ENCODE results near the gene COG5. TPM values are rescaled to one million over a fixed set of nuclear protein-coding genes. Genes with fewer than 3 reads are reported as not detected.
"Not testable (repeated sequence)": the region's sequence is repeated elsewhere in the genome, so short reads cannot be mapped to it uniquely, and the experiment has no call there.

Gene COG5
- total RNA-seq, 1 experiment from 2014 or later: 38.5 TPM

- in situ Hi-C loops (cut with HindIII; ENCODE audit: low pct_unique_long_range_greater_than_20kb, low sequenced_read_pairs): no loop called here
- DNase-seq (ENCODE audit: low read depth): no peak
These were observed 17.8 kb upstream of the COG5 start for GRCh38 chr7:107581387-107582013.

GRCh38 chr7:107580716-107581383 is 17.1 kb upstream of the COG5 start:
- in situ Hi-C loops (cut with HindIII; ENCODE audit: low pct_unique_long_range_greater_than_20kb, low sequenced_read_pairs): no loop called here
- DNase-seq (ENCODE audit: low read depth): no peak

GRCh38 chr7:107579885-107580715 is 16.4 kb upstream of the COG5 start, which contains the start of gene BCAP29:
BCAP29 (plus strand) TSS chr7:107580246; CDS start chr7:107580773, 527 bp downstream.
- peak; percentile 84 for DNase-seq (ENCODE audit: low read depth)
- in situ Hi-C loops (cut with HindIII; ENCODE audit: low pct_unique_long_range_greater_than_20kb, low sequenced_read_pairs): no loop called here

GRCh38 chr7:107579554-107579884 is 15.8 kb upstream of the COG5 start:
- no peak for DNase-seq (ENCODE audit: low read depth)
- in situ Hi-C loops (cut with HindIII; ENCODE audit: low pct_unique_long_range_greater_than_20kb, low sequenced_read_pairs): no loop called here

- in situ Hi-C loops (cut with HindIII; ENCODE audit: low pct_unique_long_range_greater_than_20kb, low sequenced_read_pairs): no loop called here
- DNase-seq (ENCODE audit: low read depth): no peak
These were observed 9.8 kb upstream of the COG5 start for GRCh38 chr7:107573537-107573936.

GRCh38 chr7:107570298-107570697 is 6.6 kb upstream of the COG5 start:
- no peak for DNase-seq (ENCODE audit: low read depth)
- in situ Hi-C loops (cut with HindIII; ENCODE audit: low pct_unique_long_range_greater_than_20kb, low sequenced_read_pairs): no loop called here

- in situ Hi-C loops (cut with HindIII; ENCODE audit: low pct_unique_long_range_greater_than_20kb, low sequenced_read_pairs): no loop called here
- peak; percentile 67 for DNase-seq (ENCODE audit: low read depth)
These were observed 1.0 kb upstream of the COG5 start for GRCh38 chr7:107564553-107565298.

GRCh38 chr7:107563081-107563774 is 492 bp downstream of the COG5 start:
- in situ Hi-C loops (cut with HindIII; ENCODE audit: low pct_unique_long_range_greater_than_20kb, low sequenced_read_pairs): no loop called here
- DNase-seq (ENCODE audit: low read depth): peak; percentile 73

GRCh38 chr7:107560898-107561516 is 2.7 kb downstream of the COG5 start:
- no peak for DNase-seq (ENCODE audit: low read depth)
- in situ Hi-C loops (cut with HindIII; ENCODE audit: low pct_unique_long_range_greater_than_20kb, low sequenced_read_pairs): no loop called here

GRCh38 chr7:107559864-107560263 is 3.9 kb downstream of the COG5 start:
- in situ Hi-C loops (cut with HindIII; ENCODE audit: low pct_unique_long_range_greater_than_20kb, low sequenced_read_pairs): no loop called here
- no peak for DNase-seq (ENCODE audit: low read depth)

- in situ Hi-C loops (cut with HindIII; ENCODE audit: low pct_unique_long_range_greater_than_20kb, low sequenced_read_pairs): no loop called here
- no peak for DNase-seq (ENCODE audit: low read depth)
These were observed 7.8 kb downstream of the COG5 start for GRCh38 chr7:107555893-107556292.

GRCh38 chr7:107551936-107552335 is 11.8 kb downstream of the COG5 start:
- in situ Hi-C loops (cut with HindIII; ENCODE audit: low pct_unique_long_range_greater_than_20kb, low sequenced_read_pairs): no loop called here
- DNase-seq (ENCODE audit: low read depth): no peak

- DNase-seq (ENCODE audit: low read depth): no peak
- in situ Hi-C loops (cut with HindIII; ENCODE audit: low pct_unique_long_range_greater_than_20kb, low sequenced_read_pairs): no loop called here
These were observed 18.7 kb downstream of the COG5 start for GRCh38 chr7:107544848-107545591.

- in situ Hi-C loops (cut with HindIII; ENCODE audit: low pct_unique_long_range_greater_than_20kb, low sequenced_read_pairs): no loop called here
- DNase-seq (ENCODE audit: low read depth): no peak
These were observed 20.3 kb downstream of the COG5 start for GRCh38 chr7:107543338-107543993.

GRCh38 chr7:107538001-107538400 is 25.7 kb downstream of the COG5 start:
- in situ Hi-C loops (cut with HindIII; ENCODE audit: low pct_unique_long_range_greater_than_20kb, low sequenced_read_pairs): no loop called here
- DNase-seq (ENCODE audit: low read depth): no peak

- DNase-seq (ENCODE audit: low read depth): not testable (repeated sequence)
These were observed 26.5 kb downstream of the COG5 start for GRCh38 chr7:107537228-107537627.

GRCh38 chr7:107534139-107534538 is 29.6 kb downstream of the COG5 start:
- in situ Hi-C loops (cut with HindIII; ENCODE audit: low pct_unique_long_range_greater_than_20kb, low sequenced_read_pairs): no loop called here
- DNase-seq (ENCODE audit: low read depth): no peak

More at GRCh38 chr7:107537228-107537627, 26.5 kb downstream of the COG5 start:
- in situ Hi-C loops (cut with HindIII; ENCODE audit: low pct_unique_long_range_greater_than_20kb, low sequenced_read_pairs): not testable (repeated sequence)
